SK-N-MC (cell line): ENCODE measurements around the gene RSRC1.
"Not testable (repeated sequence)": the region's sequence is repeated elsewhere in the genome, so short reads cannot be mapped to it uniquely, and the experiment has no call there.

Experiments
- DNase-seq: peaks from one replicate; pipeline ENCODE4 v3.0.0-alpha.2; 2011; ENCODE audit warnings: low read depth, low spot score
- H3K27ac ChIP-seq: fragments of 200-600 bp; sonication (generic); 2 replicates; pipeline ENCODE4 v1.5.1; 2016; ENCODE audit warnings: mixed run types
- H3K36me3 ChIP-seq: fragments of 200-600 bp; sonication (generic); 2 replicates; pipeline ENCODE4 v1.6.1; 2017; ENCODE audit warnings: antibody characterized with exemption, low read length, mixed read lengths; ENCODE audit not compliant: insufficient read depth
- H3K4me3 ChIP-seq: fragments of 200-600 bp; sonication (generic); 2 replicates; pipeline ENCODE4 v1.5.1; 2016
- H3K9ac ChIP-seq: fragments of 200-600 bp; sonication (generic); 2 replicates; pipeline ENCODE4 v1.8.0; 2017; ENCODE audit warnings: mixed run types, mixed read lengths; ENCODE audit not compliant: insufficient read length
- H3K9me3 ChIP-seq: fragments of 200-600 bp; sonication (generic); 2 replicates; pipeline ENCODE4 v1.6.1; 2017; ENCODE audit warnings: low read depth, mild to moderate bottlenecking, antibody characterized with exemption, low read length, moderate library complexity, mixed read lengths
- EZH2 ChIP-seq: fragments of 200-600 bp; sonication (generic); IDR thresholded peaks from one replicate; pipeline ENCODE4 v1.6.1; 2017; ENCODE audit warnings: antibody characterized with exemption
- FOXP2 ChIP-seq: optimal IDR thresholded peaks from 2 replicates; pipeline ENCODE3; 2011; ENCODE audit warnings: mild to moderate bottlenecking, moderate library complexity; ENCODE audit not compliant: insufficient read depth; ENCODE audit errors: extremely low read length, control extremely low read depth
- POLR2AphosphoS5 ChIP-seq: IDR thresholded peaks from 2 replicates; pipeline ENCODE4 v1.6.1; 2012; ENCODE audit warnings: mild to moderate bottlenecking, low read depth, low read length, borderline replicate concordance

RSRC1 gene, protein sequence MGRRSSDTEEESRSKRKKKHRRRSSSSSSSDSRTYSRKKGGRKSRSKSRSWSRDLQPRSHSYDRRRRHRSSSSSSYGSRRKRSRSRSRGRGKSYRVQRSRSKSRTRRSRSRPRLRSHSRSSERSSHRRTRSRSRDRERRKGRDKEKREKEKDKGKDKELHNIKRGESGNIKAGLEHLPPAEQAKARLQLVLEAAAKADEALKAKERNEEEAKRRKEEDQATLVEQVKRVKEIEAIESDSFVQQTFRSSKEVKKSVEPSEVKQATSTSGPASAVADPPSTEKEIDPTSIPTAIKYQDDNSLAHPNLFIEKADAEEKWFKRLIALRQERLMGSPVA

GRCh38 chr3:158109804-158110657 is at the start of gene RSRC1:
Gene RSRC1 (plus strand): TSS chr3:158110089. CDS start chr3:158122105, 12,016 bp downstream.
- TF ChIP-seq FOXP2 (peak; percentile 79), POLR2AphosphoS5 (peak; percentile 87), EZH2 (no peak)
- H3K9ac ChIP-seq = peak within 1 kb of the TSS; percentile 91
- H3K27ac ChIP-seq = peak within 1 kb of the TSS; percentile 83
- H3K36me3 ChIP-seq = peaks cover 11% of the 10 kb centered on the region; the same call in 1 of the 2 replicates
- H3K9me3 ChIP-seq = no peaks in the 10 kb centered on the region
- H3K4me3 ChIP-seq = peak within 1 kb of the TSS; percentile 97
- DNase-seq = peak; percentile 71

GRCh38 chr3:158065574-158065973 is 44.3 kb upstream of the RSRC1 start:
- not testable (repeated sequence) for H3K9ac ChIP-seq, DNase-seq, H3K4me3 ChIP-seq, H3K9me3 ChIP-seq, H3K27ac ChIP-seq, H3K36me3 ChIP-seq

DNA sequence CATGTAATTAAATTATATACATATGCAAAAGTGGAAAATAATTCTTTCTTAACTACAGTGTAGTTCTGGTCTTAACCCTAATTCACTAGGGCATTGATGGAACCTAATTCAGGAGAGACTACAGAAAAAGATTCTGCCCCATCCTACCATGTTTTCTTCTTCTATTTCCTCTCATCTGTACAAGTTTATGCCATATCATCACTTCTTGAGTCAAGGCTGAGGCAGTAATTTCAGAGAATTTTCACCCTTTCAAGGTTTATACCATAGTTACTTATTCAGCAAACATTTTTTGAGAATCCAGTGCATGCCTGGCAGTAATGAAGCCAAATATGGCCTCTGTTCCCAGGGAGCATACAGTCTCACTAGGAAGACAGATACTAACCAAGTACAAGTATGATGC is 37.1 kb upstream of the RSRC1 start:
- H3K9ac ChIP-seq = no peak overlapping the region
- no peaks in the 10 kb centered on the region for H3K9me3 ChIP-seq
- H3K36me3 ChIP-seq = no peaks in the 10 kb centered on the region
- no peak for TF ChIP-seq FOXP2
- no peak for TF ChIP-seq EZH2
- TF ChIP-seq POLR2AphosphoS5 = no peak
- H3K4me3 ChIP-seq = no peak overlapping the region
- no peak overlapping the region for H3K27ac ChIP-seq
- no peak for DNase-seq

GRCh38 chr3:158074591-158074990 is 35.3 kb upstream of the RSRC1 start:
- Histone ChIP-seq H3K9me3 (no peaks in the 10 kb centered on the region), H3K4me3 (no peak overlapping the region), H3K9ac (no peak overlapping the region), H3K27ac (no peak overlapping the region), H3K36me3 (no peaks in the 10 kb centered on the region)
- DNase-seq = no peak
- TF ChIP-seq EZH2 = no peak
- no peak for TF ChIP-seq POLR2AphosphoS5
- no peak for TF ChIP-seq FOXP2

GRCh38 chr3:158079599-158079998 is 30.3 kb upstream of the RSRC1 start:
- H3K27ac ChIP-seq = no peak overlapping the region
- no peak overlapping the region for H3K9ac ChIP-seq
- H3K9me3 ChIP-seq = no peaks in the 10 kb centered on the region
- H3K36me3 ChIP-seq = no peaks in the 10 kb centered on the region
- TF ChIP-seq FOXP2 (no peak), EZH2 (no peak), POLR2AphosphoS5 (no peak)
- H3K4me3 ChIP-seq = no peak overlapping the region
- no peak for DNase-seq

GRCh38 chr3:158084651-158085050 is 25.2 kb upstream of the RSRC1 start:
- no peaks in the 10 kb centered on the region for H3K9me3 ChIP-seq
- no peak overlapping the region for H3K9ac ChIP-seq
- H3K36me3 ChIP-seq = no peaks in the 10 kb centered on the region
- DNase-seq = no peak
- H3K4me3 ChIP-seq = no peak overlapping the region
- H3K27ac ChIP-seq = no peak overlapping the region
- no peak for TF ChIP-seq EZH2
- no peak for TF ChIP-seq FOXP2
- TF ChIP-seq POLR2AphosphoS5 = no peak

DNA sequence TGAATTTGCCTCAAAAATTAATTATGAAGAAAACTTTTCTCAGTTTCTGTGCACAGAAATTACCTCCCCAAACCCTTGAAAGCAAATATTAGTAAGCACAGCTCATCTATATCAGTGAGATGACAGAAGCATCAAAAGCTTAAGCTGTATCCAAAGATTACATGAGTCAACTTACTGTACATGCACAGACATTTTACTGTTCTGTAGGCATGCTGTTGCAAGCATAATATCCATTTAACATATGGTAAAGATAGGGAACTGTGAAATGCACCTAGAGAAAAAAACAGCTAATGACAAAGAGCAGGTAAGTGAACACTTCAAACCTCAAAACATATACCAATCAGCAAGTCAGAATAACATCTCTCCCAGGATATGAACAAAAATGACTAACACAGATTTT is 24.5 kb upstream of the RSRC1 start:
- H3K36me3 ChIP-seq = no peaks in the 10 kb centered on the region
- H3K9ac ChIP-seq = no peak overlapping the region
- H3K4me3 ChIP-seq = no peak overlapping the region
- H3K9me3 ChIP-seq = no peaks in the 10 kb centered on the region
- no peak overlapping the region for H3K27ac ChIP-seq
- TF ChIP-seq FOXP2 = no peak
- TF ChIP-seq POLR2AphosphoS5 = no peak
- no peak for DNase-seq

DNA sequence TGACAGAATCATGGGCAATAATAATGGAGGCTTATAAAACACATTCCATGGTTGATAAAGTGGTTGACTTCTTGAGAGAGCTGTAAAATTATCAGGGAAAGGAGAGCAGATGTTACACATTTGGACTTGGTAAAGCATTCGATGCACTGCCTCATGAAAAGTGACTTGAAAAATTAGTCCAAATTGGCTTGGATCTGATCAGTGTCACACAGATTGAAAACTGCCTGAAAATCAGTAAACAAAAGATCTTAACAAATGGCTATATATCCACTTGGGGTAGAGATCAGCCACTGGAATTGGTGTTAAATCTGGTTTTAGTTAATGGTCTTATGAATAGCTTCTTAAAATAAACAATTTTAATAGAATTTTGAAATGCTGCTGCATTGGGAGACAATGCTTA is 24.0 kb upstream of the RSRC1 start:
- TF ChIP-seq EZH2 = no peak
- TF ChIP-seq FOXP2 = no peak
- no peak for TF ChIP-seq POLR2AphosphoS5
- H3K9me3 ChIP-seq = no peaks in the 10 kb centered on the region
- H3K36me3 ChIP-seq = no peaks in the 10 kb centered on the region
- no peak for DNase-seq
- no peak overlapping the region for H3K4me3 ChIP-seq
- no peak overlapping the region for H3K9ac ChIP-seq
- H3K27ac ChIP-seq = no peak overlapping the region
